ENCODE measurements around the gene SPTLC1.
"Not testable (repeated sequence)": the region's sequence is repeated elsewhere in the genome, so short reads cannot be mapped to it uniquely, and the experiment has no call there.

SPTLC1 gene

DNA sequence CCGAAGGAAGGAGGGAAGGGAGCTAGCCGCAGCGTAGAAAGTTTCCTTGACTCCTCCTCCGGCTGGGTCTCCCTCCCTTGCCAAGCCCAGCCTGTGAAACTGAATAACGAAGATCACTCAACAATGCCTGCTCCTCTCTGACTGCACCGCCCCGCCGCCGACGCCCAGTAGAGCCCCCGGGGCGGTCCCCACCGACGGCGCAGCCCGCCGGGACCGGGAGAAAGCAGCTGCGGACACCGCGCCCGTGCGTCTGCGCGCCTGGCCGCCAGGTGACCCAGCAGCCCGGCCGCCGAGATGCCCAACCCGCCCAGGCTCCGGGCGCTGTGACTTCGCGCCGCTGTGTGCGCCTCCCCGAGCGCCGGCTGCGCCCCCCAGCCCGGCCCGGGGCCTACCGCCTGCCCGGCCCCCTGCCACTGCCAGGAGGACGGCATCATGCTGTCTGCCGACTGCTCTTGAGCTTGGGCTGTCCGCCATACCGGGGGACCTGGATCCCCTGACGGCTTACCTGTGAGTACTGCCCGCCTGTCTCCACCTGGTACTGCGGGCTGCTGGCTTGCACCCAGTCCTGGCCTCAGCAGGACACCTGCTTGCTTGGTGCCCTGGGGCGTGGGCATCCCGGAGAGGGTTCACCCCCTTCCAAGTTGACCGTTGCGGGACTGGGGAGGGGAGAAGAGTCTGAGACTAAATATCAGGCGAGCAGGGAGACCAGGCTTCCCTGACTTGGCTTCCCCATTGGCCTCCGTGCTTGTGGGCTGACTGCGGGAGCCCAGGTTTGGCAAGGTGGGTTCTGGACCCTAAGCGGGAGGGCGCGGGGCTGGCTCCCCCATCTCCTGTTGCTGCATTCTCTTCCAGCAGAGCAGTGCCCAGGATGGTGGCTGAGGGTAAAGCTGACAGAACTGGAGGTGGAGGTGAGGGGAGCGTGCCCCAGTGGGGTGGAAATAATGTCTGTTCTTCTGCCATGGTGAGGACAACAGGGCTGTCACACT lies 26.2 kb upstream of the SPTLC1 start:
- DNase-seq (ENCODE audit: low read depth in 2 of 3, low spot score in 1 of 3): no peak

DNA sequence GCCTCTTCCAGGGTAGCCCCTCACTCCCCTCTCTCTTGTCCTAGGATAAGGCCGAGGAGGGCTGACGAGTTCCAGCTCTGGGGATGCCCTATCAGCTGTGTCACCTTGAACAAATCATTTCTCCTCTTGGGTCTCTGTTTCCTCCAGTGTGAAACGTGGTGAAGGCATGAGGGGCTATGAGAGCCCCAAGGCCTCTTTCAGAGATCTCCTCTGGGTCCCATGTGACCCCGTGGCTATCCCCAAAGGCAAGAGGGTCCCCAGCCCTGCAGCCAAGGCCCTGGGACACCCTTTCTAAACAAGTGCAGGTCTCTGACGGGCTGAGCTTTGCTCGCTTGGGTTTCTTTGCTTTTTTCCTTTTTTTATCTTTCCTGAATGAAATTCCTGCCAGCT lies 25.5 kb upstream of the SPTLC1 start:
- no peak for DNase-seq (ENCODE audit: low read depth in 2 of 3, low spot score in 1 of 3)

DNA sequence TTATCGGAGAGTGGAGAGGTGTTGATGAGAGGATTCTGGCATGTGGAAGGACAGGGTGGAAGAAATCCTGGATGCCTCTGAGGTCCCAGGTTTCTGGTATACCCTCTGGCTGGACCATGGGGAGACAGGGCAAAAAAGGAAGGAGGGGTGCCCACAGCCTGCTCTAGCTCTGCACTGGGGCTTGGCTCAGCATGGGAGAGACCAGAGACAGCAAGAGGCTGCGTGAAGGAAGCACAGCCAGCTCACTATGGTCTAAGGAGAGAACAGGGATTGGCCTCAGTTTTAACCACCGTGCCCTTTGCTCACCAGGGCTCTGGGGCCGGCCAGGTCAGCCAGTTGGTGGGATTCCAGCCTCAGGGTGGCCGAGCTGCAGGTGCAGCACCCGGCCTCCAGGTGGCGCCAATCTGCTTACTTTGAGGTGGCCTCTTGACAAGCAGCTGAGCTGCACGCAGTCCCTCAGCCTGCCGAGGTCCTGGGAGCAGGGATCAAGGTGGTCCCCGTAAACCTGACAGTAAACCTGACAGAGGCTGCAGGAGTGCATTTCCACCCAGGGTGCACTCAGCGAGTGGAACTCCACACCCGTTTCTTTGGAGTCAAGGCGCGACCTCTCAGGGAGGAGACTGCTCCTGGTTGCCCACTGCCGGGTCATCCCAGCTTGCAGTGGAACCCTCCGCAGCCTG lies 25.0 kb upstream of the SPTLC1 start:
- peak; percentile 48 to 78 (median 63) for DNase-seq (ENCODE audit: low read depth in 2 of 3, low spot score in 1 of 3)

DNA sequence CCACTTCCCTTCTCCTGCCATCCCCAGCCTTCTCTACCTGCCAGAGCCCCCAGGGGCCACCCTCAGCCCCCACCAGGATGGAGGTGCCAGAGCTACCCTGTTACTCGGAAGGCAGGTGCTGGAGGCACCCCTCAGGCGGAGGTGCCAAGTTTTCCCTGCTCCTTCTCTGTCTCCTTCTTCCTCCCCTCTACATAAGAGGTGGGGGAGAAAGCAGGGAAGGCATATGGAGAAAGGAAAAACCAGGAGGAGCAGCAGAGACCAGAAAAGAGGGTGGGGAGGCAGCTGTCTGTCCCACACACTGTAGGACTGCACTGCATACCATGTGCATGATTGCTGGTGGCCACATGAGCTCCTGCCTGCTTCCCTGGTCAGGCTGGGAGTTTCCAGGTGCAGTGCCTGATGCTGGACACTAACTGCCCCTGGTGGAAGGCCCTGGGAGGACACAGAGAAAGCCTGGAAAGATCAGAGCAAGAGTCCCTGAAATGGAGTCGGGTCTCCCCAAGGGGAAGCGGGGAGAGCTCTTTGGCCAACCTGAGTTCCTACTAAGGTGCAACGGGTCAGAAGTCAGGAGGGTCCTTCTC lies 23.8 kb upstream of the SPTLC1 start:
- not testable (repeated sequence) for DNase-seq (ENCODE audit: low read depth in 2 of 3, low spot score in 1 of 3)

DNA sequence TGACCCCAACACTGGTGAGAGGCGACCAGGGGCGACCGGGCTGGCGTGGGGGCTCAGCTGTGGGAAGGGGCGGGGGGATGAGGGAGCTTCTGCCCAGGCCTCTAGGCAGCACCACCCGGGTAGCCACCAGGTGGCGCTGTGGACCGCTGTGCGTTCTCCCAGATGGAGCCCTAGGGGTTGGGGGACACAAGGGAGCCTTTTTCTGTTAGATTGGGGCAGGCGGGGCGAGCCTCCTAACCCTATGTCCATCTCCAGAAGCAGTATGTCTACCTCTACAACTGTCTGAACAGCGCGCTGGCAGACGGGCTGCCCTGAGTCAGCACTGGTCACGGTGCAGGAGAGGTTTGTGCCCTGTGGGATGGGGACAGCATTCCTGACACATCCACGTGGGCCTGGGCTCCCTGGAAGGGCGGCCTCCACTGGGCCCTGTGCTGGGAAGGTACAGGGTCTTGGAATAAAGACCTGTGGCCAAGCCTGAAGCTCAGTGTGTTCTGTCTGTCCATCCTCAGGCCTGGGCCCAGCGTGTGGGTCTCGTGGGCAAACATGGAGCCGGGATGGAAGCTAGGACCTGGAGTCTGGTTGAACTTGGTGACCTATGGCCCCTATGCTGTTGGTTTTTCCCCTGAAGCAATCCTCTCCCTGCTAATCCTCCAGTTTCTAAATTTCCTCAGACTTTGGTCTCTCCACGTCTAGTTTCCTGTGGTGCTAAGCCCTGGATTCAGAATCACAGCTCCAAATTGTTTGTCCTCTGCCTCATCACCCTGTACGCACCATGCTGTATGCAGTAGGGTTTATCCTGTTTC lies 23.1 kb upstream of the SPTLC1 start:
- peak; percentile 44 to 73 (median 71) for DNase-seq (ENCODE audit: low read depth in 2 of 3, low spot score in 1 of 3)

DNA sequence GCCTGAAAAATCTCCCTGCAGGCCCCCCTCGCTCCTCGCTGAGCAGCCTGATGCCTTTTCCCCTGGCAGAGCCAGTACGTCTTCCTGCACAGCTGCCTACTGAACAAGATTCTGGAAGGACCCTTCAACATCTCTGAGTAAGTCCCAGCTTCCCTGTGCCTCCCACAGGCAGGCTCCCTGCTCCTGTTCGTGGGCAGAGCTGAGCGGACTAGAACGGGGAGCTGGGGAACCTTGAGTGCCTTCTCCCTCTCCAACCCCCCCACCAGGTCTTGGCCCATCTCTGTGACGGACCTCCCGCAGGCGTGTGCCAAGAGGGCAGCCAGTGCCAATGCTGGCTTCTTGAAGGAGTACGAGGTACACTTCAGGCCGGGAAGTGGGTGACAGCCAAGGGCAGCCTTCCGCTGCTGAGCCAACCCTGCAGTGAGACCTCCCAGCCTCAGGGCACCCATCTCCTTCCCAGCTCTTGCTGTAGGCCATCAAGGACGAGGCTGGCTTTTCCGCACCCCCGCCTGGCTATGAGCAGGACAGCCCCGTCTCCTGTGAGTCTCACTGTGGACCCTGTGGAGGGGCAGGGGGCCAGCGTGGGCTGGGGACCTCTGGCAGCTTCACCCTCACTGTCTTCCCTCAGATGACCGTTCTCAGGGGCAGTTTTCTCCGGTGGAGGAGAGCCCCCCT lies 21.1 kb upstream of the SPTLC1 start:
- DNase-seq (ENCODE audit: low read depth in 2 of 3, low spot score in 1 of 3): no peak

DNA sequence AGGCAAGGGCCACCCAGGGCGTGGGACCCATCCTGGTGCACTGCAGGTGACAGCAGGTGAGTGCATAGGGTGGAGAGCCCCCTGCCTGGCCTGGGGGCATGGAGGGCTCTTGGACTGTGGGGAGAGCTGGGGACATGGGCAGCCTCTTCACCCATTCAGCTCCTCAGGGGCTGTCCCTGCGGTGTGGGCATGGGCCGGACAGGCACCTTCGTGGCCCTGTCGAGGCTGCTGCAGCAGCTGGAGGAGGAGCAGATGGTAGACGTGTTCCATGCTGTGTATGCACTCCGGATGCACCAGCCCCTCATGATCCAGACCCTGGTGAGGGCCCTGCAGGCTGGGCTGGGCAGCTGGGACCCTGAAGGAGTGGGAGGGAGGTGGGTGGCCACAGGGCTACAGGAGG lies 20.4 kb upstream of the SPTLC1 start:
- no peak for DNase-seq (ENCODE audit: low read depth in 2 of 3, low spot score in 1 of 3)

DNA sequence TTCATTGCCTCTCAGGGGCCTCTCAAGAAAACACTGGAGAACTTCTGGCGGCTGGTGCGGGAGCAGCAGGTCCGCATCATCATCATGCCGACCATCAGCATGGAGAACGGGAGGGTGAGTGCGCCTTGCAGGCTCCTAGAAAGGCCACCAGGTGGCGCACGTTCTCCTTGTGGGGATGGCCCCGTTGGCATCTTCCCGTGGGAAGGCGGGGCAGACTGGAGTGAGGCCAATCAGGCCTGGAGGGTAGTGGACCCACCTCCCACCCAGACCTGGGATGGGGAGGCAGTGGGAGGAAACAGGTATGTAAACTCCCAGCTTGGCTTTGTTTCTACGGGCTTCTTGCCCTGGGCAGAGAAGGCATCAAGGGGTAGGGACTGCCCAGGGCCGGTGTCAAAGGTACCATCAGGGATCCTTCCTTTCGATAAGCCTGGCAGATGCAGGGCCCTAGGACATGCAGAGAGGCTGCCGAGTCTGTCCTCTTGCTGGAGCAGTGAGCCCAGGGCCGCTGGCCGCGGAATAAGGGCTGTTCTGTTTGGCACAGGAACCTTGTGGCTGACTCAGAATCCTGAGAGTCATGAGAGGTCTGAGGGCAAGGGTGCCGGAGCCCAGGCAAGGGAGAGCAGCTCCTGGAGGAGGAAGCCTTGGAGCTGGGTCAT lies 18.9 kb upstream of the SPTLC1 start:
- peak; percentile 68 to 70 (median 69) for DNase-seq (ENCODE audit: low read depth in 2 of 3, low spot score in 1 of 3)

DNA sequence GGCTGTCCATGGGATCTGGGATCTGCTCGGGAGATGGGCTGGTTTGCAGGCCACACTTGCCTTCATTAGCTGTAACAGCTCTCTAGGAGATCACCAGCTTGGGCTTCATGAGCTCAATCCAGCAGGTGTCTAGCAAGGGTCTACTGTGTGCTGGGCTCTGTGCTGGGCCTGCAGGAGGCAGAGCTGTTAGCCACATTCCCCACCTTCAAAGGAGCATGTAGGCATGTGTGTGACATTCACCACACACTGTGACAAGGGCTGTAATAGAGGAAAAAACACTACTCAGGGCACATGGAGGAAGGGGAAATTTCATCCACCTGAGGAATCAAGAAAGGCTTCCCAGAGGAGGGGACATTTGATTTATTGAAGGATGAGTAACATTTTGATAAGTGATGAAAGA lies 17.7 kb upstream of the SPTLC1 start:
- not testable (repeated sequence) for DNase-seq (ENCODE audit: low read depth in 2 of 3, low spot score in 1 of 3)

DNA sequence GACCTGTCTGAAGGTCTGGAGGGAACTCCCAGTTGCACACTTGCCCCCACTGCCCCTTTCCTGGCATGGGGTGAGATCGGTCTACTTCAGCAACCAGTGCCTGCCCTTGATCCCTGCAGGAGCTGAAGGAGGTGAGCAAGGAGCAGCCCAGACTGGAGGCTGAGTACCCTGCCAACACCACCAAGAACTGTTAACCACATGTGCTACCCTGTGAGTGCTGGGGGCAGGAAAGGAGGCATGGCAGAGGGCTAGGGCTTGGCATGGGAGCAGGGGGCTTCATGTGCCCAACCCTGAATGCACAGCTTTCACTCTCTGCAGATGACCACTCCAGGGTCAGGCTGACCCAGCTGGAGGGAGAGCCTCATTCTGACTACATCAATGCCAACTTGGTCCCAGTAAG lies 17.3 kb upstream of the SPTLC1 start:
- no peak for DNase-seq (ENCODE audit: low read depth in 2 of 3, low spot score in 1 of 3)

DNA sequence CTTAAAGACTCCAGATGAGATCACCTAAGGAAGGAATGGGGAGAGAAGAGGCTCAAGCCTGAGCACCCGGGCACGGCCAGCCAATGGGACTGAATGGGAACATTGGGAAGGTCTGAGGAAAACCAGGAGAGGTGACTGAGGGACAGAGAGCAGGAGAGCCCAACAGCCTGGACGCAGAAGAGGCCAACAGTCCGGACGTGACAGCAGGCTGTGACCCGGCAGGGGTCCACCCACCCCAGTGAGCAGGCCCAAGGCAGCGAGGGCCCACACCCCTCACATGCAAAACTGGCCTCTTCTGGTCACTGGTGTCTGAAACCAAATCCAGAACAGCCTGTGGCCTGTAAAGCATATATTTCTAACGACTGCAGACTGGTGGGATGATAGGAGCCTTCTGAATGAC lies 7.6 kb upstream of the SPTLC1 start:
- no peak for DNase-seq (ENCODE audit: low read depth in 2 of 3, low spot score in 1 of 3)

DNA sequence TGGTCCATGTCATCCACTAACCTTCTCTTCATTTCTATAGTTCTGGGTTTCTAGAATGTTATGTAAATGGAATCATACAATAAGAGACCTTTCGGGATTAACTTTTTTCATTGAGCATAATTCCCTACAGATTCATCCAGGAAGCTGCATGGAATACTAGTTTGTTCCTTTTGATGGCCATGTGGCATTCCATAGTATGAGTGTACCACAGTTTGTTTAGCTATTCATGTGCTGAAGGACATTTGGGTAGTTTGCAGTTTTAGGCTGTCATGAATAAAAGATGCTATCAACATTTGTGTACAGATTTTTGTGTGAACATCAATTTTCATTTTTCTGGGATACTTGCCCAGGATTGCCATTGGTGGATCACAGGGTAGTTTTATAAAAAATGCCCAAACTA lies 6.8 kb upstream of the SPTLC1 start:
- DNase-seq (ENCODE audit: low read depth in 2 of 3, low spot score in 1 of 3): no peak

DNA sequence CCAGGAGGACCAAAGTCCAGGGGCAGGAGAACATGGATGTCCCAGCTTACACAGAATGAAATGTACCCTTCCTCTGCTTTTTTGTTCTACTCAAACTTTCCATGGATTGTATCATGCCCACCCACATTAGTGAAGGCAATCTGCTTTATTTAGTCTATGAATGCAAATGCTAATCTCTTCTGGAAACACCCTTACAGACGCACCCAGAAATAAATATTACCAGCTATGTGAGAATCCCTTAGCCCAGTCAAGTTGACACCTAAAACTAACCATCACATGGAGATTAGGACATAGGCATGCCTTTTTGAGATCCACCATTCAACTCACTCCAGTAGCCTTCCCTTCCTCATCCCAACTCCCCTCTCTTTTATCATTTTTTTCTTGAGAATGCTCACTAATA lies 6.1 kb upstream of the SPTLC1 start:
- no peak for DNase-seq (ENCODE audit: low read depth in 2 of 3, low spot score in 1 of 3)

DNA sequence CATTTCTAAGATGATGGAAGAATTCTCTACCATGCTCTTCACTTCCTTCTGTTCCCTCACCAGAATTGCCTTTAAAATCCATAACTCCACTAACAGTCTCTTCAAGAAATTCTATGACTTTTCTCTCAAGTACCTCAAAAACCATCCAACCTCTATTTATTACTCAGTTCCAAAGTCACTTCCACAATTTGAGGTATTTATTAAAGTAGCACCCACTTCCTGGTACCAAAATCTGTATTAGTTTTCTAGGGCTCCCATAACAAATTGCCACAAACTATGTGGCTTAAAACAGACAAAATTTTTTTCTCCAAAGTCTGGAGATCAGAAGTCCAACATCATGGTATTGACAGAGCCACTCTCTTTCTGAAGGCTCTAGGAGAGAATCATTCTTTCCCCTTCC lies 4.9 kb upstream of the SPTLC1 start:
- no peak for DNase-seq (ENCODE audit: low read depth in 2 of 3, low spot score in 1 of 3)

DNA sequence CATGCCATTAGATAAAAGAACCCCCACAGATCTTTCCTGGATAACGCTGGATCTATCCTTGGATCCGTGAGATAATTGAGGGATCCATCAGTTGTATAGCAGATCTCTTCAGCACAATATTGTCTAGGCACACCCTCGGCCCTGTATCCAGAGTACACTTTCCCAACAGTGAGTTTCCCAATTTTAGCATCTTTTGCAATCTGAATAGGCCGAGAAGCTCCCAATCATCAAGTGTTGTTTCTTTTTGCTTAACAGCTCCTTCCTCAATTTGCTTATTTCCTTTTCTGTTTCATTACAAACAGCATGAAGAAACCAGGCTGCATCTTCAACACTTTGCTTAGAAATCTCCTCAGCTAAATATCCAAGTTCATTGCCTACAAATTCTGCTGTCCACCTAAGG lies 4.4 kb upstream of the SPTLC1 start:
- DNase-seq (ENCODE audit: low read depth in 2 of 3, low spot score in 1 of 3): no peak

DNA sequence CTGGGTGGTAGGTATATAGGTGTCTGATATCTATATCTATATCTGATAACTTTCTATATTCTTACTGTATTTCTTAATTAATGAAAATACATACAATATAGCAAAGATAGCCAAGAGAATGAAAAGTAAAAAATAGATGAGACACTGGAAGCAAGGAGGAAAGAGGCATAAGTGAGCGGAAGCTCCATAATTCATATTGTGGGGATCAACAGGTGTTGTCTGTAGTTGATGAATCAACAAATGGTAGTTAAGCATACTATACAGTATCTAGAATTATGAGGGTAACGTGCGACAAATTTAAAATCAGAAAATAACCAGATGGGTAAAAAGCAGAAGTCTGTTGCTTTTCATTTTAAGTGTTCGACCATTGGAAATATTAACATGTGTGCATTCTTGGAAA lies 7.1 kb downstream of the SPTLC1 start:
- DNase-seq (ENCODE audit: low read depth in 2 of 3, low spot score in 1 of 3): no peak

DNA sequence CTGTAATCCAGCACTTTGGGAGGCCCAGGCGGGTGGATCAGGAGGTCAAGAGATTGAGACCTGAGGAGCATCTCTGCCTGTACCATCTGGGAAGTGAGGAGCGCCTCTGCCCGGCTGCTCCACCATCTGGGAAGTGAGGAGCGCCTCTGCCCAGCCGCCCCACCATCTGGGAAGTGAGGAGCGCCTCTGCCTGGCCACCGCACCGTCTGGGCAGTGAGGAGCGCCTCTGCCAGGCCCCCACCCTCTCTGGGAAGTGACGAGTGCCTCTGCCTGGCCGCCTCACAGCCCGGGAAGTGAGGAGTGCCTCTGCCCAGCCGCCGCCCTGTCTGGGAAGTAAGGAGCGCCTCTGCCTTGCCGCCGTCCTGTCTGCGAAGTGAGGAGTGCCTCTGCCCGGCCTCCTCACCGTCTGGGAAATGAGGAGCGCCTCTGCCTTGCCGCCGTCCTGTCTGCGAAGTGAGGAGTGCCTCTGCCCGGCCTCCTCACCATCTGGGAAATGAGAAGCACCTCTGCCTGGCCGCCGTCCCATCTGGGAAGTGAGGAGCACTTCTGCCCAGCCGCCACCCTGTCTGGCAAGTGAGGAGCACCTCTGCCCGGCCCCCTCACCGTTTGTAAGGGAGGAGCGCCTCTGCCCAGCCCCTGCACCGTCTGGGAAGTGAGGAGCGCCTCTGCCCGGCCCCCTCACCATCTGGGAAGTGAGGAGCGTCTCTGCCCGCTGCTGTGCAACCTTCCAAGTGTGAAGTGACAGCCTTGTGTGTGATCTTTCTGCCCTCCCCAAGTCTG lies 9.6 kb downstream of the SPTLC1 start:
- DNase-seq (ENCODE audit: low read depth in 2 of 3, low spot score in 1 of 3): not testable (repeated sequence)

DNA sequence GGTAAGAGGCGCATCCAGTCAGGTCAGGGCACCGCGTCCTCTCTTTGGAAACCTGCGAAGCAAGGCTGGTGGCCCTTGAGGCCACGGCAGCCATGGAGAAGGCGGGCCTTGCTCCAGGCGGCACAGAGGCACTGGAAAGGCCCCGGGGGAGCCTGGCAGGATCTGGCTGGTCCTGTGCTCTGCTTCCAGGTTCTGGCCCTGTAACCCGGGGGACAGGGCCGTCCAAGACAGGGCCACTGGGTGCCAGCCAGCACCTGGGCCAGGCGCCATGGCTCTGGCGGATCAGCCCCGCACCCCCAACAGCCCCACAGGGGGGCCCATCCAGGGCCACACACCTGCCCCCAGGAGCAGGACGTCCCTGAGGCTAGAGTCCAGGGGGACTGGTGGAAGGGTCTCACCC lies 11.6 kb downstream of the SPTLC1 start:
- DNase-seq (ENCODE audit: low read depth in 2 of 3, low spot score in 1 of 3): not testable (repeated sequence)

DNA sequence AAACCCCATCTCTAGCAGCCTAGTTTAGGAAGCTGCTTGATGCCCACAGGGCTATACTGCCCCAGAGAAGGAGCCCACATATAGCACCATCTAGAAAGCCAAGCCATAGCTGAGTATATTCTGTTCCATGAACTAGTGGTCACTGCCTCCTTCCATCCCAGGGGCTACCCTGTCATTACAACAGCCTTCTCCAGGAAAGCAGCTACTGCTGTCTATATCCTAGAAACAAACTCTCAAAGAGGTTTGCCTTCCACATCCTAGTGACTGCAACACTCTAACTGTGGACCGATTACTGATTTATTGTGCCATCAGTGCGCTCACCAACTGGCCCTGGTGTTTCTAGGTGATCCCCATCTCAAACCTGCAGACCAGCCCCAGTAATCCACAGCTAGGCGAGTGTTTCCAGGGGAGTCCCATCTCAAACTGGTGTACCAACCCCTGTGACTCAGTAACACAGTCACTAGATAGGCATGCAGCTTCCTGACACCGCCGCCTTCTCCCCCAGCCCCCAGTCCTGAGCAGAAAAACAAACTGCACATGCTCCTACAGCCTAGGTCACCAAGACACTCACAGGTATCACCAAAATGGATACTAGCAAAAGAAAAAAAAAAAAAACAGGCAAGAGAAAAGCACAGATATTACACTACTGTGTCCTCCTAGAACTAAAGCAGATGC lies 14.8 kb downstream of the SPTLC1 start:
- no peak for DNase-seq (ENCODE audit: low read depth in 2 of 3, low spot score in 1 of 3)

Data from stimulated activated CD4-positive, alpha-beta T cell treated with anti-CD3 and anti-CD28 coated beads, Interleukin-12 subunit alpha, Interleukin-12 subunit beta, amount 100 ng/mL, for 48 hours (primary cell).